HEK293 (cell line): ENCODE results near the gene UROC1.

ENCODE experiments used
- CTCF ChIA-PET: fragments of 350-600 bp; formaldehyde crosslinking; extraction: SDS; loops from one replicate; lab custom pipeline; 2021; ENCODE audit warnings: antibody characterized with exemption; lab: Yijun Ruan, JAX
- POLR2A ChIA-PET: fragments of 300-600 bp; formaldehyde crosslinking; extraction: SDS; loops from one replicate; lab custom pipeline; 2020; ENCODE audit warnings: antibody characterized with exemption, inconsistent platforms; lab: Yijun Ruan, JAX
- H3K27ac ChIP-seq: fragments of 200-500 bp; sonication (Bioruptor generic); 2 replicates; pipeline ENCODE4 v1.5.1; 2014; ENCODE audit warnings: low read depth, low read length, control low read depth, inconsistent platforms; ENCODE audit errors: extremely low read depth
- H3K36me3 ChIP-seq, 2 experiments: fragments of 200-500 bp in 1 of 2; sonication (Bioruptor generic) in 1 of 2; 1 replicate in 1 of 2; 2 replicates in 1 of 2; pipeline ENCODE4 v1.5.1; 2014 to 2017; ENCODE audit warnings: inconsistent platforms in 2 of 2, low read length in 2 of 2; ENCODE audit not compliant: control insufficient read depth in 2 of 2, insufficient read depth in 1 of 2
- H3K4me1 ChIP-seq: fragments of 200-500 bp; sonication (Bioruptor generic); 2 replicates; pipeline ENCODE4 v1.5.1; 2014; ENCODE audit warnings: mild to moderate bottlenecking, low read length, inconsistent platforms; ENCODE audit not compliant: control insufficient read depth, insufficient read depth
- H3K4me3 ChIP-seq: 2 replicates; pipeline ENCODE4 v1.5.1; 2011; ENCODE audit warnings: low read depth, mild to moderate bottlenecking, control low read depth, low read length, moderate library complexity
- H3K9me3 ChIP-seq: fragments of 200-500 bp; sonication (Bioruptor generic); 2 replicates; pipeline ENCODE4 v1.5.1; 2014; ENCODE audit warnings: low read depth, low read length, inconsistent platforms; ENCODE audit not compliant: control insufficient read depth, insufficient read depth
- GLIS1 ChIP-seq: fragments of 450-650 bp; formaldehyde crosslinking; IDR thresholded peaks from 2 replicates; pipeline ENCODE4 v1.5.1; 2016; ENCODE audit warnings: missing biosample characterization, missing genetic modification characterization
- GLIS2 ChIP-seq: fragments of 450-650 bp; formaldehyde crosslinking; IDR thresholded peaks from 2 replicates; pipeline ENCODE4 v1.5.1; 2016; ENCODE audit warnings: missing biosample characterization, missing genetic modification characterization
- REPIN1 ChIP-seq: fragments of 450-650 bp; formaldehyde crosslinking; IDR thresholded peaks from 2 replicates; pipeline ENCODE4 v1.5.1; 2017; ENCODE audit warnings: missing biosample characterization, missing genetic modification characterization, low read depth
- TRIM28 ChIP-seq: IDR thresholded peaks from 2 replicates; pipeline ENCODE4 v1.6.1; 2011; ENCODE audit warnings: low read length, control low read depth, borderline replicate concordance
- YY1 ChIP-seq: fragments of 450-650 bp; formaldehyde crosslinking; IDR thresholded peaks from 2 replicates; pipeline ENCODE4 v1.5.1; 2018; ENCODE audit warnings: missing biosample characterization, missing genetic modification characterization
- ZBTB21 ChIP-seq: fragments of 450-650 bp; formaldehyde crosslinking; IDR thresholded peaks from 2 replicates; pipeline ENCODE4 v1.5.1; 2017; ENCODE audit warnings: missing biosample characterization, missing genetic modification characterization
- ZFP37 ChIP-seq: fragments of 450-650 bp; formaldehyde crosslinking; IDR thresholded peaks from 2 replicates; pipeline ENCODE4 v1.5.1; 2016; ENCODE audit warnings: missing biosample characterization, missing genetic modification characterization
- ZNF146 ChIP-seq: fragments of 450-650 bp; formaldehyde crosslinking; IDR thresholded peaks from 2 replicates; pipeline ENCODE4 v1.5.1; 2016; ENCODE audit warnings: missing biosample characterization, missing genetic modification characterization
- ZNF214 ChIP-seq: fragments of 450-650 bp; formaldehyde crosslinking; IDR thresholded peaks from 2 replicates; pipeline ENCODE4 v1.5.1; 2017; ENCODE audit warnings: missing biosample characterization, mild to moderate bottlenecking, missing genetic modification characterization, borderline replicate concordance
- ZNF248 ChIP-seq: fragments of 450-650 bp; formaldehyde crosslinking; IDR thresholded peaks from 2 replicates; pipeline ENCODE4 v1.5.1; 2017; ENCODE audit warnings: missing biosample characterization, missing genetic modification characterization
- ZNF26 ChIP-seq: fragments of 450-650 bp; formaldehyde crosslinking; IDR thresholded peaks from 2 replicates; pipeline ENCODE4 v1.5.1; 2016; ENCODE audit warnings: missing biosample characterization, missing genetic modification characterization
- ZNF280C ChIP-seq: fragments of 450-650 bp; formaldehyde crosslinking; IDR thresholded peaks from 2 replicates; pipeline ENCODE4 v1.5.1; 2016; ENCODE audit warnings: missing biosample characterization, missing genetic modification characterization
- ZNF311 ChIP-seq: fragments of 450-650 bp; formaldehyde crosslinking; IDR thresholded peaks from 2 replicates; pipeline ENCODE4 v1.5.1; 2017; ENCODE audit warnings: missing biosample characterization, missing genetic modification characterization, borderline replicate concordance
- ZNF37A ChIP-seq: fragments of 450-650 bp; IDR thresholded peaks from 2 replicates; pipeline ENCODE4 v1.5.1; 2018; ENCODE audit warnings: missing biosample characterization, missing genetic modification characterization
- ZNF423 ChIP-seq: fragments of 450-650 bp; formaldehyde crosslinking; IDR thresholded peaks from 2 replicates; pipeline ENCODE4 v1.5.1; 2016; ENCODE audit warnings: missing biosample characterization, missing genetic modification characterization
- ZNF501 ChIP-seq: fragments of 450-650 bp; formaldehyde crosslinking; IDR thresholded peaks from 2 replicates; pipeline ENCODE4 v1.5.1; 2016; ENCODE audit warnings: missing biosample characterization, missing genetic modification characterization
- ZNF518A ChIP-seq: fragments of 450-650 bp; formaldehyde crosslinking; conservative IDR thresholded peaks from 2 replicates; pipeline ENCODE4 v1.5.1; 2016; ENCODE audit warnings: low read depth, missing biosample characterization, missing genetic modification characterization
- ZNF544 ChIP-seq: fragments of 450-650 bp; formaldehyde crosslinking; IDR thresholded peaks from 2 replicates; pipeline ENCODE4 v1.5.0; 2017; ENCODE audit warnings: missing biosample characterization, missing genetic modification characterization
- ZNF548 ChIP-seq: fragments of 450-650 bp; formaldehyde crosslinking; IDR thresholded peaks from 2 replicates; pipeline ENCODE4 v1.5.1; 2016; ENCODE audit warnings: missing biosample characterization, missing genetic modification characterization
- ZNF549 ChIP-seq: fragments of 450-650 bp; IDR thresholded peaks from 2 replicates; pipeline ENCODE4 v1.5.1; 2018; ENCODE audit warnings: missing biosample characterization, missing genetic modification characterization, mild to moderate bottlenecking, inconsistent platforms, moderate library complexity
- ZNF596 ChIP-seq: fragments of 450-650 bp; IDR thresholded peaks from 2 replicates; pipeline ENCODE4 v1.5.0; 2018; ENCODE audit warnings: missing biosample characterization, mild to moderate bottlenecking, missing genetic modification characterization, moderate library complexity
- ZNF692 ChIP-seq: fragments of 450-650 bp; formaldehyde crosslinking; IDR thresholded peaks from 2 replicates; pipeline ENCODE4 v1.5.1; 2016; ENCODE audit warnings: missing biosample characterization, missing genetic modification characterization
- ZNF701 ChIP-seq: fragments of 450-650 bp; formaldehyde crosslinking; IDR thresholded peaks from 2 replicates; pipeline ENCODE4 v1.5.1; 2016; ENCODE audit warnings: missing biosample characterization, missing genetic modification characterization
- ZXDB ChIP-seq: fragments of 450-650 bp; formaldehyde crosslinking; IDR thresholded peaks from 2 replicates; pipeline ENCODE4 v1.5.1; 2016; ENCODE audit warnings: missing biosample characterization, missing genetic modification characterization
- TF ChIP-seq, protein P1 (sequence below): fragments of 450-650 bp; formaldehyde crosslinking; IDR thresholded peaks from 2 replicates; pipeline ENCODE4 v1.5.1; 2016; ENCODE audit warnings: missing biosample characterization, missing genetic modification characterization

UROC1 gene

GRCh38 chr3:126514161-126514560 is 3.4 kb downstream of the UROC1 start:
- POLR2A ChIA-PET: interaction anchor here (0.5 kb wide), 1 partner anchor 38 kb away, joined by 3 read pairs; no protein-coding TSS in a partner anchor
- H3K4me3 ChIP-seq: no peak overlapping the region
- no peaks in the 10 kb centered on the region for H3K4me1 ChIP-seq
- no peak overlapping the region for H3K27ac ChIP-seq
- H3K36me3 ChIP-seq: no peaks in the 10 kb centered on the region
- CTCF ChIA-PET: no interaction called here
- TF ChIP-seq ZNF701 (tag by site-specific recombination): no peak
- no peak for TF ChIP-seq ZNF37A (tag by site-specific recombination)
- no peak for TF ChIP-seq REPIN1 (tag by site-specific recombination)
- TF ChIP-seq GLIS2 (tag by site-specific recombination): no peak
- no peak for TF ChIP-seq ZFP37 (tag by site-specific recombination)
- TF ChIP-seq ZNF146: no peak
- TF ChIP-seq YY1 (tag by site-specific recombination): no peak
- TF ChIP-seq ZNF280C (tag by site-specific recombination): no peak
- TF ChIP-seq ZNF501 (tag by site-specific recombination): no peak
- TF ChIP-seq ZNF311: no peak
- no peak for TF ChIP-seq TRIM28
- TF ChIP-seq ZNF26: no peak
- TF ChIP-seq, protein P1, sequence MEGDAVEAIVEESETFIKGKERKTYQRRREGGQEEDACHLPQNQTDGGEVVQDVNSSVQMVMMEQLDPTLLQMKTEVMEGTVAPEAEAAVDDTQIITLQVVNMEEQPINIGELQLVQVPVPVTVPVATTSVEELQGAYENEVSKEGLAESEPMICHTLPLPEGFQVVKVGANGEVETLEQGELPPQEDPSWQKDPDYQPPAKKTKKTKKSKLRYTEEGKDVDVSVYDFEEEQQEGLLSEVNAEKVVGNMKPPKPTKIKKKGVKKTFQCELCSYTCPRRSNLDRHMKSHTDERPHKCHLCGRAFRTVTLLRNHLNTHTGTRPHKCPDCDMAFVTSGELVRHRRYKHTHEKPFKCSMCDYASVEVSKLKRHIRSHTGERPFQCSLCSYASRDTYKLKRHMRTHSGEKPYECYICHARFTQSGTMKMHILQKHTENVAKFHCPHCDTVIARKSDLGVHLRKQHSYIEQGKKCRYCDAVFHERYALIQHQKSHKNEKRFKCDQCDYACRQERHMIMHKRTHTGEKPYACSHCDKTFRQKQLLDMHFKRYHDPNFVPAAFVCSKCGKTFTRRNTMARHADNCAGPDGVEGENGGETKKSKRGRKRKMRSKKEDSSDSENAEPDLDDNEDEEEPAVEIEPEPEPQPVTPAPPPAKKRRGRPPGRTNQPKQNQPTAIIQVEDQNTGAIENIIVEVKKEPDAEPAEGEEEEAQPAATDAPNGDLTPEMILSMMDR (tag by site-specific recombination): no peak
- TF ChIP-seq ZNF214 (tag by site-specific recombination): no peak
- no peak for TF ChIP-seq GLIS1 (tag by site-specific recombination)
- TF ChIP-seq ZNF549: no peak
- no peak for TF ChIP-seq ZBTB21
- no peak for TF ChIP-seq ZNF544 (tag by site-specific recombination)
- no peak for TF ChIP-seq ZNF248
- TF ChIP-seq, all 188 proteins: peak for 0
- H3K9me3 ChIP-seq: no peaks in the 10 kb centered on the region

- no peaks in the 10 kb centered on the region for H3K4me1 ChIP-seq
- CTCF ChIA-PET: no interaction called here
- POLR2A ChIA-PET: no interaction called here
- H3K27ac ChIP-seq: no peak overlapping the region
- no peaks in the 10 kb centered on the region for H3K9me3 ChIP-seq
- H3K36me3 ChIP-seq: no peaks in the 10 kb centered on the region
- H3K4me3 ChIP-seq: no peak overlapping the region
- TF ChIP-seq ZNF518A (tag by site-specific recombination): no peak
- TF ChIP-seq ZNF596: no peak
- no peak for TF ChIP-seq ZNF214 (tag by site-specific recombination)
- TF ChIP-seq ZNF692 (tag by site-specific recombination): no peak
- TF ChIP-seq ZNF423: no peak
- no peak for TF ChIP-seq ZXDB (tag by site-specific recombination)
- TF ChIP-seq ZNF548: no peak
Observed at GRCh38 chr3:126512916-126513650, 4.5 kb downstream of the UROC1 start.
